Esophagus squamous epithelium (tissue), 4 donors: ENCODE measurements around the gene C18orf63.

Source experiments
- POLR2A ChIP-seq, 4 donors: fragments of 450-650 bp; IDR thresholded peaks; one replicate each; pipeline ENCODE4 v1.6.1; 2017; ENCODE audit warnings: antibody characterized with exemption in 4 of 4, mild to moderate bottlenecking in 4 of 4, moderate library complexity in 3 of 4
- TF ChIP-seq, protein P1 (sequence below), 6 experiments: fragments of 450-650 bp in 4 of 6; fragments of 200-600 bp in 2 of 6; sonication (generic) in 2 of 6; IDR thresholded peaks; one replicate each; pipeline ENCODE4 v1.5.1; 2016 to 2019; ENCODE audit warnings: antibody characterized with exemption in 6 of 6, mild to moderate bottlenecking in 4 of 6, moderate library complexity in 4 of 6

DNA sequence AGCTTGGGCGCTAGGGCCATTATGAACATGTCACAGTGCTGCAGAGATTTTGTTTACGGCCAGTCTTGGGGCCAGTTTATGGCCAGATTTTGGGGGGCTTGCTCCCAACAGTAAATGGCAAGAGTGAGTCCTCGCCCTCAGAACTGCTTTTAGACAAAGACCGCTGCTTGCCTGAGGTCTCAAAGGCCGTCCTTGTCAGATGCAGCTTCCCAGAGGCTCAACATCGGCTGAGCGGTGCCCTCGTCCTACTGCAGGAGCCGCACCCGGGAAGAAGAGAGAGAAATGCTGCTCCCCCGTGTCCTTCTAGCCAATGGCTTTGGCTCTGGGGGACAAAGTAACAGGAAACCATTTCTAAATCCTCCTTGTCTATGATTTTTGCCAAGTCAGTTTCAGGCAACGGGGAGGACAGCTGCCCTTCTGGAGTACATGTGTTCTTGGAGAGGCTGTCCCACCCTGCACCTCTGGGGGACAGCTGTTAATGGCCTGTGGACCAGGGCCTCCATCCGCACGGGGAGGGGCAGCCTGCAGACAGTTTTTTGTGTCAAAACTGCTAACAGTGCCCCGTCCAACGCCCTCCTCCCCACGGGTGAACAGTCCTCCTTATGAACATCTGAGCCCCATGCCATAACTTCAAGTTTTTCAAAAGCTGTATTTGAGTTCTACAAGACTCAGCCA, 66.1 kb downstream of the C18orf63 start:
- TF ChIP-seq, protein P1, sequence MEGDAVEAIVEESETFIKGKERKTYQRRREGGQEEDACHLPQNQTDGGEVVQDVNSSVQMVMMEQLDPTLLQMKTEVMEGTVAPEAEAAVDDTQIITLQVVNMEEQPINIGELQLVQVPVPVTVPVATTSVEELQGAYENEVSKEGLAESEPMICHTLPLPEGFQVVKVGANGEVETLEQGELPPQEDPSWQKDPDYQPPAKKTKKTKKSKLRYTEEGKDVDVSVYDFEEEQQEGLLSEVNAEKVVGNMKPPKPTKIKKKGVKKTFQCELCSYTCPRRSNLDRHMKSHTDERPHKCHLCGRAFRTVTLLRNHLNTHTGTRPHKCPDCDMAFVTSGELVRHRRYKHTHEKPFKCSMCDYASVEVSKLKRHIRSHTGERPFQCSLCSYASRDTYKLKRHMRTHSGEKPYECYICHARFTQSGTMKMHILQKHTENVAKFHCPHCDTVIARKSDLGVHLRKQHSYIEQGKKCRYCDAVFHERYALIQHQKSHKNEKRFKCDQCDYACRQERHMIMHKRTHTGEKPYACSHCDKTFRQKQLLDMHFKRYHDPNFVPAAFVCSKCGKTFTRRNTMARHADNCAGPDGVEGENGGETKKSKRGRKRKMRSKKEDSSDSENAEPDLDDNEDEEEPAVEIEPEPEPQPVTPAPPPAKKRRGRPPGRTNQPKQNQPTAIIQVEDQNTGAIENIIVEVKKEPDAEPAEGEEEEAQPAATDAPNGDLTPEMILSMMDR (IDR thresholded peaks at IDR 0.05) = no peak
- TF ChIP-seq POLR2A (IDR thresholded peaks at IDR 0.05) = no peak
